HG03025 (cell line): Measurements from ENCODE around the gene KIF12.
"Not testable (repeated sequence)": the region's sequence is repeated elsewhere in the genome, so short reads cannot be mapped to it uniquely, and the experiment has no call there.

Source experiments
- ATAC-seq: cut with Tn5 transposase; IDR thresholded peaks from one replicate; pipeline ENCODE4 v1.9.1; 2021; ENCODE audit warnings: mild to moderate bottlenecking, moderate library complexity; ENCODE audit not compliant: unreplicated experiment, low FRiP score

The KIF12 gene

DNA sequence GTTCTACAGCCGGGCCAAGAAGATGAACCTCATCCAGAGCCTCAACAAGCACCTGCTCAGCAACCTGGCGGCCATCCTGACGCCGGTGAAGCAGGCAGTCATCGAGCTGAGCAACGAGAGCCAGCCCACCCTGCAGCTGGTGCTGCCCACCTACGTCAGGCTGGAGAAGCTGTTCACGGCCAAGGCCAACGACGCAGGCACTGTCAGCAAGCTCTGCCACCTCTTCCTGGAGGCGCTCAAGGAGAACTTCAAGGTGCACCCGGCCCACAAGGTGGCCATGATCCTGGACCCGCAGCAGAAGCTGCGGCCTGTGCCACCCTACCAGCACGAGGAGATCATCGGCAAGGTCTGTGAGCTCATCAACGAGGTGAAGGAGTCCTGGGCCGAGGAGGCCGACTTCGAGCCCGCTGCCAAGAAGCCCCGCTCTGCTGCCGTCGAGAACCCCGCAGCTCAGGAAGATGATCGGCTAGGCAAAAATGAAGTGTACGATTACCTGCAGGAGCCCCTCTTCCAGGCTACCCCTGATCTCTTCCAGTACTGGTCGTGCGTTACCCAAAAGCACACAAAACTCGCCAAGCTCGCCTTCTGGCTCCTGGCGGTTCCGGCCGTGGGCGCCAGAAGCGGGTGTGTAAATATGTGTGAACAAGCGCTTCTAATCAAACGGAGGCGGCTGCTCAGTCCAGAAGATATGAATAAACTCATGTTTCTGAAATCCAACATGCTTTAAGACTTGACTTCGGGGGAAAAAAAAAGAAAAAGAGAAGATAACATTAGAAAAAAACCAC lies 49.5 kb downstream of the KIF12 start:
- no peak for ATAC-seq

DNA sequence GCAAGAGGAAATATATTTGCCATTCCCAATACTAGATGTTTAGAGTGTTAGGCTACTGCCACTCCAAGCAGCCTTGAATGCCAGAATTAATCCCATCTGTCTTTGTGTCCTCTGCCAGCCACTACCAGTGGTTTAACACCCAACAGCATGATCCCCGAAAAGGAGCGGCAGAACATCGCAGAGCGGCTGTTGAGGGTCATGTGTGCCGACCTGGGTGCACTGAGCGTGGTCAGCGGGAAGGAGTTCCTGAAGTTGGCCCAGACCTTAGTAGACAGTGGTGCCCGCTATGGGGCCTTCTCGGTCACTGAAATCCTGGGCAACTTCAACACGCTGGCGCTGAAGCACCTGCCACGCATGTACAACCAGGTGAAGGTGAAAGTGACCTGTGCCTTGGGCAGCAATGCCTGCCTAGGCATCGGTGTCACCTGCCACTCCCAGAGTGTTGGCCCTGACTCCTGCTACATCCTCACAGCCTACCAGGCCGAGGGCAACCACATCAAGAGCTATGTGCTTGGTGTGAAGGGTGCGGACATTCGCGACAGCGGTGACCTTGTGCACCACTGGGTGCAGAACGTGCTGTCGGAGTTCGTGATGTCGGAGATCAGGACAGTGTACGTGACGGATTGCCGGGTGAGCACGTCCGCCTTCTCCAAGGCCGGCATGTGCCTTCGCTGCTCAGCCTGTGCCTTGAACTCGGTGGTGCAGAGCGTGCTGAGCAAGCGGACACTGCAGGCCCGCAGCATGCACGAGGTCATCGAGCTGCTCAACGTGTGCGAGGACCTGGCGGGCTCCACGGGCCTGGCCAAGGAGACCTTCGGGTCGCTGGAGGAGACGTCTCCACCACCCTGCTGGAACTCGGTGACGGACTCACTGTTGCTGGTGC lies 50.3 kb downstream of the KIF12 start:
- ATAC-seq = no peak

DNA sequence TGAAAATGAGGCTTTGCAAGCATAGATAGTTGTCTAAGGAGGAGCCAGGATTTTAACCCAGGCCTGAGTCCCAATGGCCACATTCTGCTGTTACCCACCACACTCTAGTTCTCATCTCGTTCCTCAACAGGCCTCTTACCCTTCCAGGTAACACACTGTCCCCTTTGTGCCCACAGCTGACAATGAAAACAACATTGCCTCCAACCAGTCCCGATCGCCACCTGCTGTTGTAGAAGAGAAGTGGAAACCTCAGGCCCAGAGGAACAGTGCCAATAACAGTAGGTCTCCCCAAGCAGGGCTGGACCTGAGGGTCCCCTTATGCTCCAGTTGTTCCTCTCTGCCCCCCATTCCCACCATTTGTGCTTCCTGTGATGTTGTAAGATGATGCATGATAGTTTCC lies 51.4 kb downstream of the KIF12 start:
- no peak for ATAC-seq

DNA sequence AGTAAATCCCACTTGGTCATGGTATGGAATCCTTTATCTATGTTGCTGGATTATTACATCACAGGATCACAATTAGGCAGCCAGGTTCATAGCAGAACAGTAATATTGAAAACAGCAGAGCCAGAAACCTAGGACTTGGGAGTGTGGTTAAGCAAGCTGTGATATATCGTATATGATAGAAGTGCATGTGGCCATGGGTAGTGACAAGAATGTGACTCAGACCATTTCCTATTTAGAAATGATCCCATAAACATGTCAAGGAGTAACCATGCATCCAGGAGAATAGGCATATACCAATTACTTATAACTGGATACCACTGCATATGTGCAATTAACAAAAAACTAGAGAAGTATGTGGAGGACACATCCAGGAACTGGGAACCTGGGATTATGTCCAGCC lies 52.2 kb downstream of the KIF12 start:
- ATAC-seq = no peak

DNA sequence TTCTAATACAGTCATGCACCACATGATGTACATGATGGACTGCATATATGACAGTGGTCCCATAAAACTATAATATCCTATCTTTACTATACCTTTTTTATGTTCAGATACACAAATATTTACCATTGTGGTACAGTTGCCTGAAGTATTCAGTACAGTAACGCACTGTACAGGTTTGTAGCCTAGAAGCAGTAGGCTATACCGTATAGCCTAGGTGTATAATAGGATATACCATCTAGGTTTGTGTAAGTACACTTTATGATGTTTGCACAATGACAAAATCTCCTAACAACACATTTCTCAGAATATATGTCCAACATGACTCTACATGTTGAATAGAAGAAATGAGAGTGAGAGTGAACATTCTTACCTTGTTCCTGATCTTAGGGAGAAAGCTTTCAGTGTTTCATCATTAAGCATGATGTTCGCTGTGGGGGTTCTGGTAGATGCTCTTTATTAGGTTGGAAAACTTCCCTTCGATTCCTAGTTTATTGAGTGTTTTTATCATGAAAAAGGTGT lies 52.8 kb downstream of the KIF12 start:
- no peak for ATAC-seq

DNA sequence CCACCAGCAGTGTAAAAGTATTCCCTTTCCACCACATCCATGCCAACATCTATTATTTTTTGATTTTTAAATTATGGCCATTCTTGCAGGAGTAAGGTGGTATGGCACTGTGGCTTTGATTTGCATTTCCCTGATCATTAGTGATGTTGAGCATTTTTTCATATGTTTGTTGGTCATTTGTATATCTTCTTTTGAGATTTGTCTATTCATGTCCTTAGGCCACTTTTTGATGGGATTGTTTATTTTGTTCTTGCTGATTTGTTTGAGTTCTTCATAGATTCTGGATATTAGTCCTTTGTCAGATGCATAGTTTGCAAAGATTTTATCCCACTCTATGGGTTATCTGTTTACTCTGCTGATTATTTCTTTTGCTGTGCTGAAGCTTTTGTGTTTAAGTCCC lies 55.4 kb downstream of the KIF12 start:
- not testable (repeated sequence) for ATAC-seq
